Measurements from ENCODE around the gene PFKP.

DNA sequence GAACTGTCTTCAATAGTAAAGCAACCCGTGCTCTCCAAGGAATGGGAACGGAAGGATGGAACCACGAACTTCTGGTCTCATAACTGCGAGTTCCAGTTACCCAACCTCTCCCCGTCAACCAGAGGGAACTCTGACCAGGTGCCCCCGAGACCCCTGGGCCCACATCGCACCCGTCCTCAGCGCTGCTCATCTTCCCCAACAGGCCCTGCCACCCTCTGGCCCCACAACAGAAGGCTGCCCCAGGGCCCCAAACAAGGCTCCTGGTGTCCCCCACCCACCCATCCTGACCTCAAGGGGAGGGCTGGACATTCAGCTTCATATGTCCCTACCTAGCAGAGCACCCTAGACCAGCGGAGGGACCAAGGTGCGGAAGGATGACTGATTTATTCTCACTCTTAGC, 82.6 kb downstream of the PFKP start:
- TF ChIP-seq TAF1 (IDR thresholded peaks at IDR 0.05; ENCODE audit: low read depth, low read length) (no peak), POLR2A (IDR thresholded peaks at IDR 0.05; ENCODE audit: low read depth, low read length) (no peak), POU2F2 (IDR thresholded peaks at IDR 0.05; ENCODE audit: low read depth, low read length) (no peak), POLR2AphosphoS5 (IDR thresholded peaks at IDR 0.05; ENCODE audit: low read depth, low read length) (no peak), SPI1 (IDR thresholded peaks at IDR 0.05; ENCODE audit: low read depth, low read length) (no peak)

Data from GM12891 (cell line).